Endodermal cell (in vitro differentiated cells): ENCODE data around the gene MARK3. TPM values are rescaled to one million over a fixed set of nuclear protein-coding genes. Genes with fewer than 3 reads are reported as not detected.

Experiments used
- DNase-seq: peaks from one replicate; pipeline ENCODE4 v3.0.0-alpha.2; 2017
- H3K27ac ChIP-seq: 2 replicates; pipeline ENCODE4 v1.5.1; 2013; ENCODE audit warnings: mild to moderate bottlenecking, low read depth, low read length, moderate library complexity
- H3K27me3 ChIP-seq: 2 replicates; pipeline ENCODE4 v1.6.1; 2013; ENCODE audit warnings: mild to moderate bottlenecking, low read length, moderate library complexity; ENCODE audit not compliant: insufficient read depth, control insufficient read depth, poor library complexity, severe bottlenecking
- H3K36me3 ChIP-seq: 2 replicates; pipeline ENCODE4 v1.7.0; 2013; ENCODE audit warnings: mild to moderate bottlenecking, low read length, moderate library complexity; ENCODE audit not compliant: control insufficient read depth, insufficient read depth
- H3K4me1 ChIP-seq: one replicate; pipeline ENCODE4 v1.7.0; 2013; ENCODE audit warnings: low read length; ENCODE audit not compliant: control insufficient read depth, insufficient read depth
- H3K4me3 ChIP-seq: 2 replicates; pipeline ENCODE4 v1.5.1; 2013; ENCODE audit warnings: mild to moderate bottlenecking, low read length, moderate library complexity
- H3K9ac ChIP-seq: 2 replicates; pipeline ENCODE4 v1.6.1; 2013; ENCODE audit warnings: mild to moderate bottlenecking, low read length, moderate library complexity; ENCODE audit not compliant: poor library complexity, severe bottlenecking; ENCODE audit errors: extremely low read depth
- H3K9me3 ChIP-seq: 2 replicates; pipeline ENCODE4 v1.6.1; 2013; ENCODE audit warnings: mild to moderate bottlenecking, low read length, moderate library complexity; ENCODE audit not compliant: control insufficient read depth
- H3K27ac Mint-ChIP-seq: 2 replicates; pipeline ENCODE4 v1.8.0; 2020; ENCODE audit warnings: mixed read lengths
- H3K27me3 Mint-ChIP-seq: 2 replicates; pipeline ENCODE4 v1.8.0; 2021; ENCODE audit warnings: mild to moderate bottlenecking, mixed read lengths; ENCODE audit not compliant: insufficient read depth
- H3K36me3 Mint-ChIP-seq: 2 replicates; pipeline ENCODE4 v1.8.0; 2020; ENCODE audit warnings: low read depth, mixed read lengths
- H3K4me1 Mint-ChIP-seq: 2 replicates; pipeline ENCODE4 v1.8.0; 2020; ENCODE audit warnings: mixed read lengths
- H3K4me3 Mint-ChIP-seq: 2 replicates; pipeline ENCODE4 v1.8.0; 2020; ENCODE audit warnings: mild to moderate bottlenecking, moderate library complexity, mixed read lengths
- H3K9me3 Mint-ChIP-seq: 2 replicates; pipeline ENCODE4 v1.8.0; 2020; ENCODE audit warnings: mild to moderate bottlenecking, mixed read lengths
- WGBS, 2 experiments: methylation state at CpG; one replicate each; pipeline versions ENCODE4 v1.1.5 to v1.1.7; 2013; ENCODE audit warnings: missing lambda C conversion rate in 2 of 2, mixed read lengths in 1 of 2; ENCODE audit not compliant: insufficient coverage in 1 of 2, insufficient read length in 1 of 2; 5-methylcytosine and 5-hydroxymethylcytosine counted together
- total RNA-seq, 2 donors: library from RNA; stranded (reverse); fragmentation: NEBNext Ultra II Directional in 1 of 2; extraction: Animal tissue kit (Norgen Biotek cat#: 25700) in 1 of 2; gene quantifications; 2 replicates in 1 of 2; 3 replicates in 1 of 2; pipeline ENCODE4 v1.2.1, GENCODE V29; 2021
- TF ChIP-seq, protein P1 (sequence below): fragments of 200-600 bp; sonication (generic); conservative IDR thresholded peaks from 2 replicates; pipeline ENCODE4 v1.5.0; 2021; ENCODE audit warnings: antibody characterized with exemption, mild to moderate bottlenecking

MARK3 gene
- total RNA-seq, 2 donors from 2014 or later = 95.8 to 106 TPM

DNA sequence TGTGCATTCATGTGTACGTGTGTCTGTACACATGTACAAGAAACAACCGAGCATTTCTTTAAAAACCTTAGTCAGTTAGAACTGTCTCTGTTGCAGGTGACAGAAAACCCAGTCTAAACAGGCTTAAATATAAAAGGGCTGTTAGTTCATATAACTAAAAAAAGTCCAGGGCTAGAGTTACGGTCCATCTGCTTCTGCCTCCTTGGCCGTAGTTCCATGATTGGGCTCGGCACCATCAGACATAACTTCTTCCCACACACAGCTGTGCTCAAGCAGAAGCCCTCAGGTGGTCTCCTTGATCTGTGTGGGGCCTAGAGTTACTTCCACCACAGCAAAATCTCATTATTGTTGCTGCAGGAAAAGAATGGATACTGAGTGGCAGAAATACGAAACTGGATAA is 102.9 kb downstream of the MARK3 start:
- WGBS, 2 experiments = 88 to 90% methylated on average over 6 of the region's 6 CpGs
- Histone ChIP-seq H3K9me3 (no peaks in the 10 kb centered on the region), H3K4me3 (no peak overlapping the region), H3K27ac (peak overlapping the region; percentile 55), H3K27me3 (no peaks in the 10 kb centered on the region), H3K4me1 (no peaks in the 10 kb centered on the region), H3K9ac (no peak overlapping the region), H3K36me3 (peaks cover 71% of the 10 kb centered on the region)
- Mint-ChIP-seq H3K9me3 (no peaks in the 10 kb centered on the region), H3K4me3 (no peak overlapping the region), H3K27me3 (no peaks in the 10 kb centered on the region), H3K4me1 (peaks cover 15% of the 10 kb centered on the region), H3K27ac (no peak overlapping the region), H3K36me3 (peaks cover 47% of the 10 kb centered on the region)
- DNase-seq = peak; percentile 13
- TF ChIP-seq, protein P1, sequence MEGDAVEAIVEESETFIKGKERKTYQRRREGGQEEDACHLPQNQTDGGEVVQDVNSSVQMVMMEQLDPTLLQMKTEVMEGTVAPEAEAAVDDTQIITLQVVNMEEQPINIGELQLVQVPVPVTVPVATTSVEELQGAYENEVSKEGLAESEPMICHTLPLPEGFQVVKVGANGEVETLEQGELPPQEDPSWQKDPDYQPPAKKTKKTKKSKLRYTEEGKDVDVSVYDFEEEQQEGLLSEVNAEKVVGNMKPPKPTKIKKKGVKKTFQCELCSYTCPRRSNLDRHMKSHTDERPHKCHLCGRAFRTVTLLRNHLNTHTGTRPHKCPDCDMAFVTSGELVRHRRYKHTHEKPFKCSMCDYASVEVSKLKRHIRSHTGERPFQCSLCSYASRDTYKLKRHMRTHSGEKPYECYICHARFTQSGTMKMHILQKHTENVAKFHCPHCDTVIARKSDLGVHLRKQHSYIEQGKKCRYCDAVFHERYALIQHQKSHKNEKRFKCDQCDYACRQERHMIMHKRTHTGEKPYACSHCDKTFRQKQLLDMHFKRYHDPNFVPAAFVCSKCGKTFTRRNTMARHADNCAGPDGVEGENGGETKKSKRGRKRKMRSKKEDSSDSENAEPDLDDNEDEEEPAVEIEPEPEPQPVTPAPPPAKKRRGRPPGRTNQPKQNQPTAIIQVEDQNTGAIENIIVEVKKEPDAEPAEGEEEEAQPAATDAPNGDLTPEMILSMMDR = no peak

DNA sequence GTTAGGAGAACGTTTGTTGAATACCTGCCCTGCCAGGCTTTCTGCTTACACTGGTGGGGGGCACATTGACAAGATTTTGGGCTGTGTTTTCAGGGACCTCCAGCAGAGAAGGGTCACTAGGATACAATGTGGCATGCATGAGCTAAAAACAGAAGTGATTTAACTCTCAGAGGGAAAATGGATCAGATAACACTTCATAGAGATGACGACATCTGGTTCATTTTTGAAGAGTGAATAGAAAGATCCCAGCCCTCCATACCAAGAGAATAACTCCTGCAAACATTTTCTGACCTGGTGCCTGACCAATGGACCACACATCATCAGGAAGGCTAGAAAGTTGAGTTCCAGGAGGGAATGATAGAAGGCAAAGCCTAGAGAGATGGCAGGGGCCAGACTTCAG is 103.7 kb downstream of the MARK3 start:
- H3K4me3 Mint-ChIP-seq = no peak overlapping the region
- Histone ChIP-seq H3K27me3 (no peaks in the 10 kb centered on the region), H3K36me3 (peaks cover 69% of the 10 kb centered on the region), H3K4me1 (no peaks in the 10 kb centered on the region), H3K27ac (peak overlapping the region; percentile 55), H3K9me3 (no peaks in the 10 kb centered on the region), H3K9ac (no peak overlapping the region), H3K4me3 (no peak overlapping the region)
- no peaks in the 10 kb centered on the region for H3K27me3 Mint-ChIP-seq
- peaks cover 15% of the 10 kb centered on the region for H3K4me1 Mint-ChIP-seq
- WGBS, 2 experiments = 72 to 84% methylated on average over 2 of the region's 2 CpGs
- peaks cover 47% of the 10 kb centered on the region for H3K36me3 Mint-ChIP-seq
- H3K9me3 Mint-ChIP-seq = no peaks in the 10 kb centered on the region
- peak overlapping the region; percentile 46 for H3K27ac Mint-ChIP-seq
- TF ChIP-seq, protein P1 = no peak
- no peak for DNase-seq

DNA sequence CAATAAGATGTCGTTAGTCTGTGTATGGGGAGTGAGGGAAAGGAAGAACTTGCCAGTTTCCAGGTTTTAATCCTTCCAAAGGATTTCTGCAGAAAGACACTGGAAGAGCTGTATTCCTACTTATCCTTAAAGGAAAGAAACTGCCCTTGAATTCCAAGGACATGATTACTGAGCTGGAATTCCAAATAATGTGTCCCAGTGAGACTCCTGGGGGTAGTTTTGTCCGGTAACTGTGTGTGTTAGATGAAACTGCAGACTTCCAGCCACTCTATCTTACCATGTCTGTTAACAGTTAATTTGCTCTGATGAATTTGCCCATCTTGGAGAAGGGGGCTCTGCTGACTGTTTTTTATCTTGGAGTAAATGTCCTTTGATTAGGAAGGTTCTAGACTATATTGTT is 104.4 kb downstream of the MARK3 start:
- Mint-ChIP-seq H3K9me3 (no peaks in the 10 kb centered on the region), H3K36me3 (peaks cover 49% of the 10 kb centered on the region), H3K27ac (peak overlapping the region; percentile 1), H3K4me1 (peaks cover 15% of the 10 kb centered on the region), H3K4me3 (no peak overlapping the region), H3K27me3 (no peaks in the 10 kb centered on the region)
- Histone ChIP-seq H3K9me3 (no peaks in the 10 kb centered on the region), H3K4me1 (no peaks in the 10 kb centered on the region), H3K36me3 (peaks cover 63% of the 10 kb centered on the region), H3K27ac (peak overlapping the region; percentile 47), H3K4me3 (no peak overlapping the region), H3K27me3 (no peaks in the 10 kb centered on the region), H3K9ac (no peak overlapping the region)
- TF ChIP-seq, protein P1 = no peak
- 94 to 100% methylated on average over 1 to 2 of the region's 2 CpGs for WGBS, 2 experiments
- peak; percentile 13 for DNase-seq
